SU-DHL-6 (cell line): ENCODE measurements around the gene VMO1.

Experiments
- H2AFZ ChIP-seq: fragments of 200-600 bp; sonication (generic); 2 replicates; pipeline ENCODE4 v1.6.1; 2014; ENCODE audit warnings: low read depth, mild to moderate bottlenecking, moderate library complexity, mixed read lengths, antibody characterized with exemption, low read length; ENCODE audit not compliant: severe bottlenecking
- H3F3A ChIP-seq: fragments of 200-600 bp; shearing (Covaris generic); 2 replicates; pipeline ENCODE4 v1.6.0; 2016; ENCODE audit warnings: antibody characterized with exemption, mild to moderate bottlenecking; ENCODE audit not compliant: insufficient read depth
- H3K27ac ChIP-seq: fragments of 200-600 bp; sonication (generic); 2 replicates; pipeline ENCODE4 v1.5.1; 2016; ENCODE audit warnings: low read depth, mild to moderate bottlenecking, low read length, moderate library complexity, mixed read lengths
- H3K27me3 ChIP-seq: fragments of 200-600 bp; sonication (generic), shearing (Covaris generic); 2 replicates; pipeline ENCODE4 v1.6.0; 2014; ENCODE audit warnings: mild to moderate bottlenecking, low read length
- H3K36me3 ChIP-seq: fragments of 200-600 bp; sonication (generic); 2 replicates; pipeline ENCODE4 v1.6.1; 2014; ENCODE audit warnings: mild to moderate bottlenecking, low read length, mixed read lengths
- H3K4me2 ChIP-seq: fragments of 300-600, 200-600 bp; shearing (Covaris generic), sonication (generic); 2 replicates; pipeline ENCODE4 v1.6.0; 2014; ENCODE audit warnings: low read length, low read depth, mild to moderate bottlenecking; ENCODE audit not compliant: poor library complexity, severe bottlenecking
- H3K4me3 ChIP-seq: fragments of 200-600 bp; sonication (generic); 2 replicates; pipeline ENCODE4 v1.5.1; 2014; ENCODE audit warnings: antibody characterized with exemption, low read length, mild to moderate bottlenecking, mixed read lengths; ENCODE audit not compliant: insufficient read depth, poor library complexity, severe bottlenecking
- H3K79me2 ChIP-seq: fragments of 200-600 bp; sonication (generic); 2 replicates; pipeline ENCODE4 v1.6.1; 2014; ENCODE audit warnings: mild to moderate bottlenecking, low read length, moderate library complexity; ENCODE audit not compliant: insufficient read depth
- H3K9ac ChIP-seq: fragments of 200-600 bp; sonication (generic); 2 replicates; pipeline ENCODE4 v1.7.0; 2014; ENCODE audit warnings: mild to moderate bottlenecking, low read length
- H3K9me2 ChIP-seq: fragments of 200-600 bp; sonication (generic); replicated peaks from 2 replicates; pipeline ENCODE4 v1.6.1; 2014; ENCODE audit warnings: low read length; ENCODE audit not compliant: insufficient read depth
- H3K9me3 ChIP-seq: fragments of 200-600 bp; sonication (generic); 2 replicates; pipeline ENCODE4 v1.6.1; 2014; ENCODE audit warnings: low read length, mixed read lengths; ENCODE audit not compliant: insufficient read depth
- H4K20me1 ChIP-seq: fragments of 200-600 bp; sonication (generic); 2 replicates; pipeline ENCODE4 v1.6.1; 2014; ENCODE audit warnings: low read depth, mild to moderate bottlenecking, antibody characterized with exemption, low read length, moderate library complexity, mixed read lengths
- EZH2phosphoT487 ChIP-seq: fragments of 200-600 bp; sonication (generic), shearing (Covaris generic); conservative IDR thresholded peaks from 2 replicates; pipeline ENCODE4 v1.6.1; 2018; ENCODE audit warnings: mild to moderate bottlenecking, antibody characterized with exemption, low read length, moderate library complexity, mixed read lengths
- TF ChIP-seq, protein P1 (sequence below): fragments of 200-600 bp; sonication (generic); IDR thresholded peaks from one replicate; pipeline ENCODE4 v1.5.1; 2017; ENCODE audit warnings: antibody characterized with exemption, mild to moderate bottlenecking, low read length, moderate library complexity; ENCODE audit not compliant: insufficient read depth, poor library complexity, severe bottlenecking

VMO1 gene

DNA sequence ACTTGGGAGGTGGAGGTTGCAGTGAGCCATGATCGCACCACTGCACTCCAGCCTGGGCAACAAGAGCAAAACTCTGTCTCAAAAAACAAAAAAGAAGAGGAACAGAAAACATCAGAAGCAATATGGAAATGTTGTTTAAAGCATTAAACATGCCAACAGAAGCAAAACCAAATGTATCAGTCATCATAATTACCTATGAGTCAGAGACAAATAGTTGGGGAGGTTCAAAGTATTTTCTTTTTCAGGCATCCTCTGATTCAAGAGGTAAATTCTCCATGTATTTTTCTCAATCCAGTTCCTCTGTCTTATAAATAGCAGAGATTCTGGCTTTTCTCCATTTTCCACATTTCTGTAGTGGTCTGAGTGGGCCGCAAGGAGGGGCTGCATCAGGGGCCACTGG is 16.5 kb downstream of the VMO1 start:
- Histone ChIP-seq H3K9ac (no peak overlapping the region), H3K4me3 (no peak overlapping the region), H3K27ac (no peak overlapping the region), H2AFZ (no peak overlapping the region), H3F3A (no peaks in the 10 kb centered on the region), H3K4me2 (no peak overlapping the region), H3K36me3 (no peaks in the 10 kb centered on the region), H3K9me3 (no peaks in the 10 kb centered on the region), H3K79me2 (no peaks in the 10 kb centered on the region), H4K20me1 (no peaks in the 10 kb centered on the region), H3K27me3 (no peaks in the 10 kb centered on the region), H3K9me2 (no peaks in the 10 kb centered on the region)
- TF ChIP-seq, protein P1, sequence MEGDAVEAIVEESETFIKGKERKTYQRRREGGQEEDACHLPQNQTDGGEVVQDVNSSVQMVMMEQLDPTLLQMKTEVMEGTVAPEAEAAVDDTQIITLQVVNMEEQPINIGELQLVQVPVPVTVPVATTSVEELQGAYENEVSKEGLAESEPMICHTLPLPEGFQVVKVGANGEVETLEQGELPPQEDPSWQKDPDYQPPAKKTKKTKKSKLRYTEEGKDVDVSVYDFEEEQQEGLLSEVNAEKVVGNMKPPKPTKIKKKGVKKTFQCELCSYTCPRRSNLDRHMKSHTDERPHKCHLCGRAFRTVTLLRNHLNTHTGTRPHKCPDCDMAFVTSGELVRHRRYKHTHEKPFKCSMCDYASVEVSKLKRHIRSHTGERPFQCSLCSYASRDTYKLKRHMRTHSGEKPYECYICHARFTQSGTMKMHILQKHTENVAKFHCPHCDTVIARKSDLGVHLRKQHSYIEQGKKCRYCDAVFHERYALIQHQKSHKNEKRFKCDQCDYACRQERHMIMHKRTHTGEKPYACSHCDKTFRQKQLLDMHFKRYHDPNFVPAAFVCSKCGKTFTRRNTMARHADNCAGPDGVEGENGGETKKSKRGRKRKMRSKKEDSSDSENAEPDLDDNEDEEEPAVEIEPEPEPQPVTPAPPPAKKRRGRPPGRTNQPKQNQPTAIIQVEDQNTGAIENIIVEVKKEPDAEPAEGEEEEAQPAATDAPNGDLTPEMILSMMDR: no peak
- TF ChIP-seq EZH2phosphoT487: no peak

DNA sequence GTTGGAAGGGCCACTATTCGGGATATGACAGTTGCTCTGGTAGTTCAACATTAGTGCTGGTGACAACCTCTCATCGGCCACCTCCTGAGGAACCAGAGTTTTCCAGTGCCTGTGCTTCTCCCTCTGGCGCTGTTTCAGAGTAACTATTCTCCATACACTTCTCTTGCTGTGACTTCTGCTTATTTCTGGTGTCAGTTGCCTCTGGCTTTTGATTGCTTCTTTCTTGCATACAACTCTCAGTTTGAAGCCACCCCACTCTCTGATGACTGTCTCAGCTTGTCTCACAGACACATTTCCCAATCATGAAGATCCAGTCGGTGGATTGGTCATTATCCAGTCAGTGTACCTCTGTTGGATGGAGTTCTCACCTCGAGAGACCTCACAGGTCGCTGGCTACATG is 17.9 kb downstream of the VMO1 start:
- Histone ChIP-seq H2AFZ (no peak overlapping the region), H3K79me2 (no peaks in the 10 kb centered on the region), H4K20me1 (no peaks in the 10 kb centered on the region), H3K9me3 (no peaks in the 10 kb centered on the region), H3K27me3 (no peaks in the 10 kb centered on the region), H3K4me2 (no peak overlapping the region), H3K4me3 (no peak overlapping the region), H3K9me2 (no peaks in the 10 kb centered on the region), H3K27ac (no peak overlapping the region), H3K9ac (no peak overlapping the region), H3F3A (no peaks in the 10 kb centered on the region), H3K36me3 (no peaks in the 10 kb centered on the region)
- TF ChIP-seq, protein P1: no peak
- no peak for TF ChIP-seq EZH2phosphoT487

DNA sequence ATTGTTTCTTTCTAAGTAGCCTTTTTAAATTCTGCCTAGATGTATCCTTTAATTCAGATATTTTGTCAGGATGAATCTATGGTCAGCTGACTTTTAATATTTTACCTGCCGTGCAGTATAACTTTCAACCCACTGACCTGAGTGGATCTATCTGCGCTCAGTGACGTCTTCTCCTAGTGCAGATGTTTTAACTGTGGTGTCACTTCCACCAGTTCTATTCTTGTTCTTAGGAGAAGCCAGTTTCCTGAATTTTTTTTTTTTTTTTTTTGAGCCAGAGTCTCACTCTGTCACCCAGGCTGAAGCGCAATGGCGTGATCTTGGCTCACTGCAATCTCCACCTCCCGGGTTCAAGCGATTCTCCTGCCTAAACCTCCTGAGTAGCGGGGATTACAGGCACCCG is 19.4 kb downstream of the VMO1 start:
- Histone ChIP-seq H3K79me2 (no peaks in the 10 kb centered on the region), H3F3A (no peaks in the 10 kb centered on the region), H2AFZ (no peak overlapping the region), H3K4me2 (no peak overlapping the region), H3K9ac (no peak overlapping the region), H3K27me3 (no peaks in the 10 kb centered on the region), H3K9me2 (no peaks in the 10 kb centered on the region), H4K20me1 (no peaks in the 10 kb centered on the region), H3K27ac (no peak overlapping the region), H3K4me3 (no peak overlapping the region), H3K9me3 (no peaks in the 10 kb centered on the region), H3K36me3 (no peaks in the 10 kb centered on the region)
- no peak for TF ChIP-seq EZH2phosphoT487
- TF ChIP-seq, protein P1: no peak
